Stomach (tissue), 4 donors: ENCODE results near the gene CAPZA1.

ENCODE experiments used
- POLR2A ChIP-seq, 4 donors: fragments of 450-650 bp; IDR thresholded peaks; one replicate each; pipeline ENCODE4 v1.6.1; 2016; ENCODE audit warnings: antibody characterized with exemption in 4 of 4, control low read depth in 2 of 4, mild to moderate bottlenecking in 1 of 4, moderate library complexity in 1 of 4
- POLR2AphosphoS5 ChIP-seq, 3 donors: sonication (generic); formaldehyde crosslinking; IDR thresholded peaks; one replicate each; pipeline ENCODE4 v1.6.1; 2016; ENCODE audit warnings: antibody characterized with exemption in 3 of 3
- TF ChIP-seq, protein P1 (sequence below), 7 experiments: fragments of 450-650 bp in 4 of 7; fragments of 200-600 bp in 3 of 7; sonication (generic) in 3 of 7; IDR thresholded peaks; one replicate each; pipeline ENCODE4 v1.5.1; 2016 to 2019; ENCODE audit warnings: antibody characterized with exemption in 7 of 7, control low read depth in 2 of 7, mild to moderate bottlenecking in 1 of 7

DNA sequence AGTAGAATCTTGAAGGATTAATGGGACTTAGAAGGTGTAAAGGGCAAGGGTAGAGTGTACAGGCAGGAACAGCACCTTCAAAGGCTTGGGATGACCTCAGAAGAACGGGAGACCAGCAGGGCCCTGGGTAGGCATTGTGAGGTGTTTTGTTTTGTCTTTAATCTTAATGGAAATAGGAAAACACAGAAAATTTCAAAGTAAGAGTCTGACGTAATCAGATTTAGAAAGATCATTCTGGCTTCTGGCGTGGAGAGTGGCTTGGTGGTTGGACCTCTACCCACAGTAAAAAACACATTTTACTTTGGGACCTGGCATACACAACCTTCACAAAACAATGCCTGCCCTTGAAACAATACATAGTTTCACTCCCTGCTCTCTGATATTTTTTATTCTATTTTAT lies 59.0 kb downstream of the CAPZA1 start:
- TF ChIP-seq, protein P1, sequence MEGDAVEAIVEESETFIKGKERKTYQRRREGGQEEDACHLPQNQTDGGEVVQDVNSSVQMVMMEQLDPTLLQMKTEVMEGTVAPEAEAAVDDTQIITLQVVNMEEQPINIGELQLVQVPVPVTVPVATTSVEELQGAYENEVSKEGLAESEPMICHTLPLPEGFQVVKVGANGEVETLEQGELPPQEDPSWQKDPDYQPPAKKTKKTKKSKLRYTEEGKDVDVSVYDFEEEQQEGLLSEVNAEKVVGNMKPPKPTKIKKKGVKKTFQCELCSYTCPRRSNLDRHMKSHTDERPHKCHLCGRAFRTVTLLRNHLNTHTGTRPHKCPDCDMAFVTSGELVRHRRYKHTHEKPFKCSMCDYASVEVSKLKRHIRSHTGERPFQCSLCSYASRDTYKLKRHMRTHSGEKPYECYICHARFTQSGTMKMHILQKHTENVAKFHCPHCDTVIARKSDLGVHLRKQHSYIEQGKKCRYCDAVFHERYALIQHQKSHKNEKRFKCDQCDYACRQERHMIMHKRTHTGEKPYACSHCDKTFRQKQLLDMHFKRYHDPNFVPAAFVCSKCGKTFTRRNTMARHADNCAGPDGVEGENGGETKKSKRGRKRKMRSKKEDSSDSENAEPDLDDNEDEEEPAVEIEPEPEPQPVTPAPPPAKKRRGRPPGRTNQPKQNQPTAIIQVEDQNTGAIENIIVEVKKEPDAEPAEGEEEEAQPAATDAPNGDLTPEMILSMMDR (IDR thresholded peaks at IDR 0.05) = no peak
- no peak for TF ChIP-seq POLR2A (IDR thresholded peaks at IDR 0.05)
- no peak for TF ChIP-seq POLR2AphosphoS5 (IDR thresholded peaks at IDR 0.05)
